Testis (tissue), 3 donors: ENCODE results near the gene ARHGEF11. TPM values are rescaled to one million over a fixed set of nuclear protein-coding genes. Genes with fewer than 3 reads are reported as not detected.

ENCODE experiments used
- DNase-seq: peaks from one replicate; pipeline ENCODE4 v3.0.0-alpha.2; 2019
- H3K27ac ChIP-seq, 2 donors: fragments of 200-600 bp; sonication (generic); one replicate each; pipeline ENCODE4 v1.5.1; 2019
- H3K27me3 ChIP-seq: fragments of 200-600 bp; sonication (generic); one replicate; pipeline ENCODE4 v1.5.1; 2019
- H3K36me3 ChIP-seq: fragments of 200-600 bp; sonication (generic); one replicate; pipeline ENCODE4 v1.5.1; 2017; ENCODE audit warnings: low read depth; ENCODE audit errors: missing control alignments
- H3K4me1 ChIP-seq: fragments of 200-600 bp; sonication (generic); one replicate; pipeline ENCODE4 v1.5.1; 2019
- H3K4me3 ChIP-seq, 2 donors: fragments of 200-600 bp; sonication (generic); one replicate each; pipeline ENCODE4 v1.5.1; 2017 to 2019
- H3K9me3 ChIP-seq: fragments of 200-600 bp; sonication (generic); one replicate; pipeline ENCODE4 v1.5.1; 2017
- CTCF ChIP-seq, 3 experiments: fragments of 450-650 bp in 2 of 3; fragments of 200-600 bp in 1 of 3; sonication (generic) in 1 of 3; IDR thresholded peaks; one replicate each; pipeline ENCODE4 v1.5.1; 2016 to 2019; ENCODE audit warnings: antibody characterized with exemption in 3 of 3, mild to moderate bottlenecking in 2 of 3, moderate library complexity in 1 of 3
- POLR2A ChIP-seq: fragments of 450-650 bp; IDR thresholded peaks from one replicate; pipeline ENCODE4 v1.6.1; 2017; ENCODE audit warnings: antibody characterized with exemption, mild to moderate bottlenecking, moderate library complexity
- WGBS, 2 donors: methylation state at CpG; one replicate each; pipeline ENCODE4 v1.1.5; 2018; 5-methylcytosine and 5-hydroxymethylcytosine counted together
- intact Hi-C: fragments of 100-400 bp; cut with DNase I; formaldehyde crosslinking; loops from one replicate; pipeline ENCODE4 v1.15.1; 2023; ENCODE audit warnings: low total_unique reads
- polyA plus RNA-seq: library from polyadenylated mRNA; stranded (reverse); fragments of 350-450 nt; fragmentation: Illumina TruSeq; extraction: RNeasy Lipid Tissue Mini Kit (QIAGEN cat#74804); gene quantifications from one replicate; pipeline ENCODE4 v1.2.3, GENCODE V29; 2014; ENCODE audit warnings: low read depth, low replicate concordance; ENCODE audit not compliant: insufficient read depth
- total RNA-seq, 2 donors: library from RNA; depleted of rRNA; stranded (reverse); fragments of >200 nt; gene quantifications; one replicate each; pipeline ENCODE4 v1.2.3, GENCODE V29; 2016

The ARHGEF11 gene
- total and polyA plus RNA-seq, 3 donors from 2014 or later, result 69.2 to 120 (median 113) TPM

- H3K36me3 ChIP-seq, result no peaks in the 10 kb centered on the region
- 72 to 82% methylated on average over 6 of the region's 6 CpGs for WGBS, 2 donors
- no peak overlapping the region for H3K4me3 ChIP-seq
- no peaks in the 10 kb centered on the region for H3K27me3 ChIP-seq
- H3K4me1 ChIP-seq, result peaks cover 57% of the 10 kb centered on the region
- TF ChIP-seq POLR2A, result no peak
- TF ChIP-seq CTCF (IDR thresholded peaks at IDR 0.05), result no peak
- H3K27ac ChIP-seq, result peak overlapping the region; percentile 7 to 13
- H3K9me3 ChIP-seq, result no peaks in the 10 kb centered on the region
- intact Hi-C loops, result no loop called here
- DNase-seq, result no peak
Measured at GRCh38 chr1:156900896-156901589, 144.5 kb downstream of the ARHGEF11 start.

- H3K36me3 ChIP-seq, result no peaks in the 10 kb centered on the region
- H3K9me3 ChIP-seq, result no peaks in the 10 kb centered on the region
- TF ChIP-seq CTCF (IDR thresholded peaks at IDR 0.05) (no peak), POLR2A (no peak)
- peak overlapping the region in 1 of 2 donors; percentile 38 for H3K27ac ChIP-seq
- 61 to 63% methylated on average over 12 of the region's 12 CpGs for WGBS, 2 donors
- DNase-seq, result no peak
- H3K27me3 ChIP-seq, result no peaks in the 10 kb centered on the region
- H3K4me3 ChIP-seq, result no peak overlapping the region
- peaks cover 48% of the 10 kb centered on the region for H3K4me1 ChIP-seq
- intact Hi-C loops, result no loop called here
Measured at GRCh38 chr1:156899956-156900718, 145.4 kb downstream of the ARHGEF11 start.

DNA sequence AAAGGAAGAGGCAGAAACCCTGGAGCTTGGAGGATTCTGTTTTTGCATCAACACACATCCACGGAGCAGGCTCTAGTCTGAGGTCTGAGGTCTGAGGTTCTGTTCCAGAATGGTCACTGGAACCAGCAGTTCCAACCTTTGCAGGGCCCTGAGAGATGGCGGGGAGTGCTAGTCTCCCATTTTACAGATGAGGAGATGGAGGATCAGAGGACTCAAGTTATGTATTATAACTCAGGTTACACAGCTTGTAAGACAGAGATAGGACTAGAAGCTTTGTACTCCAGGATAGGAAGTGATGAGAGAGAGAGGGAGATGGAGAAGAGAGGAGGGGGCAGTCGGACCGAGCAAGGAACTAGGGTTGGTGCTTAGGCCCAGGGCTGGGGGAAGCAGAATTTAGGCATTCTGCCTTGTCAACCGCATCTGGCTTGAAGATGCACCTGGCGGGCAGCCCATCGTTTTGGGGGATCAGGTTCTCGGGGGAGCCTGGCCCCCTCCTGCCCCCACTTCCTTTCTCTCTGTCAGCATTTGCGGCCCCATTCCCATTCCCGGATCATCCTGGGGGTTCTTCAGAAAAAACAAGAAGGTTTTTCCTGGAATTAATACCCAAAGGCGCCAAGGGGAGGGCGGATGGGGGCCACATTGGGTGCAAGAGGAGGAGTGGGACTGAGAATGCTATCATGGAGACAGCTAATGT, 146.4 kb downstream of the ARHGEF11 start:
- TF ChIP-seq POLR2A (no peak), CTCF (IDR thresholded peaks at IDR 0.05) (no peak)
- H3K27me3 ChIP-seq, result no peaks in the 10 kb centered on the region
- H3K9me3 ChIP-seq, result no peaks in the 10 kb centered on the region
- 67 to 78% methylated on average over 12 of the region's 12 CpGs for WGBS, 2 donors
- intact Hi-C loops, result no loop called here
- DNase-seq, result no peak
- H3K36me3 ChIP-seq, result no peaks in the 10 kb centered on the region
- no peak overlapping the region for H3K4me3 ChIP-seq
- peaks cover 42% of the 10 kb centered on the region for H3K4me1 ChIP-seq
- peak overlapping the region in 1 of 2 donors; percentile 90 for H3K27ac ChIP-seq

GRCh38 chr1:156898161-156898566, 147.4 kb downstream of the ARHGEF11 start:
- no peaks in the 10 kb centered on the region for H3K36me3 ChIP-seq
- TF ChIP-seq POLR2A (no peak), CTCF (IDR thresholded peaks at IDR 0.05) (no peak)
- H3K4me3 ChIP-seq, result no peak overlapping the region
- H3K27ac ChIP-seq, result peak overlapping the region; percentile 18 to 90
- WGBS, 2 donors, result 29 to 40% methylated on average over 11 to 13 of the region's 13 CpGs
- no peak for DNase-seq
- no peaks in the 10 kb centered on the region for H3K27me3 ChIP-seq
- H3K4me1 ChIP-seq, result peaks cover 41% of the 10 kb centered on the region
- H3K9me3 ChIP-seq, result no peaks in the 10 kb centered on the region
- intact Hi-C loops, result no loop called here
